Posterior cingulate gyrus (tissue), 11 donors: ENCODE measurements around the gene COL24A1.
A peak's percentile ranks its signal among the peaks of the same experiment; 100 is the strongest.

Source experiments
- DNase-seq, 10 donors: peaks; one replicate each; pipeline versions ENCODE4 v3.0.0 to v3.0.0-alpha.2; 2020 to 2021; ENCODE audit warnings: mixed read lengths in 3 of 10
- intact Hi-C: fragments of 100-400 bp; cut with DNase I; formaldehyde crosslinking; loops from one replicate; pipeline ENCODE4 v1.15.1; 2023

COL24A1 gene

GRCh38 chr1:85707990-85708828, 448.4 kb downstream of the COL24A1 start, which contains the start of gene ZNHIT6:
TSS of gene ZNHIT6 (minus strand) at chr1:85708433. CDS start at chr1:85708284, 149 bp downstream.
- intact Hi-C loops: no loop called here

GRCh38 chr1:85707267-85707989, 449.1 kb downstream of the COL24A1 start:
- no peak for DNase-seq
- intact Hi-C loops: no loop called here

More at GRCh38 chr1:85707990-85708828, 448.4 kb downstream of the COL24A1 start, which contains the start of gene ZNHIT6:
- peak; percentile 80 to 99 (median 92) for DNase-seq

GRCh38 chr1:85705940-85706339, 450.6 kb downstream of the COL24A1 start:
- DNase-seq: no peak
- intact Hi-C loops: no loop called here

- intact Hi-C loops: no loop called here
Measured at GRCh38 chr1:85700422-85700821, 456.1 kb downstream of the COL24A1 start.

GRCh38 chr1:85697895-85698294, 458.7 kb downstream of the COL24A1 start:
- intact Hi-C loops: loop anchor here (10.0 kb wide), 1 partner anchor 113 kb away; the partner anchor contains the start of gene CCN1
- DNase-seq: no peak

More at GRCh38 chr1:85700422-85700821, 456.1 kb downstream of the COL24A1 start:
- DNase-seq: no peak

- intact Hi-C loops: loop anchor here (2.0 to 10.0 kb wide), 2 partner anchors 108 to 384 kb away; partner anchors contain the start of gene CCN1
- no peak for DNase-seq
Measured at GRCh38 chr1:85692730-85693314, 463.8 kb downstream of the COL24A1 start.

GRCh38 chr1:85689775-85690404, 466.7 kb downstream of the COL24A1 start:
- intact Hi-C loops: loop anchor here (10.0 kb wide), 1 partner anchor 105 kb away; the partner anchor contains the start of gene CCN1
- DNase-seq: no peak

GRCh38 chr1:85683292-85684025, 473.1 kb downstream of the COL24A1 start:
- DNase-seq: no peak
- intact Hi-C loops: no loop called here

- peak in 1 of 10 donors; percentile 16 for DNase-seq
- intact Hi-C loops: no loop called here
Measured at GRCh38 chr1:85681087-85681486, 475.5 kb downstream of the COL24A1 start.
